ENCODE data around the gene ZYG11B.

ZYG11B gene

GRCh38 chr1:52680353-52680752, 45.9 kb upstream of the ZYG11B start:
- no peak overlapping the region for H3K14ac ChIP-seq (ENCODE audit: low read length)
- H3K36me3 ChIP-seq (replicated peaks in 1 of 2; ENCODE audit: control insufficient read depth in 2 of 2, insufficient read depth in 2 of 2, low read length in 2 of 2): peaks cover 0 to 11% of the 10 kb centered on the region in 2 donors
- H3K18ac ChIP-seq (ENCODE audit: low read length): no peak overlapping the region
- no peak overlapping the region for H4K8ac ChIP-seq (ENCODE audit: low read depth, low read length)
- no peak overlapping the region for H2BK120ac ChIP-seq (ENCODE audit: low read depth, low read length)
- no peaks in the 10 kb centered on the region for H3K79me1 ChIP-seq (ENCODE audit: low read depth, low read length)
- no peak overlapping the region for H2BK15ac ChIP-seq (ENCODE audit: low read length)
- peaks cover 6 to 8% of the 10 kb centered on the region in 2 donors for H3K4me1 ChIP-seq (ENCODE audit: control insufficient read depth in 2 of 2, insufficient read depth in 1 of 2, low read depth in 1 of 2, low read length in 2 of 2)
- no peak overlapping the region for H2BK12ac ChIP-seq (ENCODE audit: low read length)
- no peaks in the 10 kb centered on the region for H3K9me3 ChIP-seq (replicated peaks in 1 of 2; ENCODE audit: control insufficient read depth in 2 of 2, insufficient read depth in 1 of 2, low read depth in 1 of 2, low read length in 2 of 2)
- no peak overlapping the region for H2AK5ac ChIP-seq (ENCODE audit: low read depth, low read length)
- no peak for DNase-seq (ENCODE audit: low spot score)
- no peak overlapping the region for H3K9ac ChIP-seq (ENCODE audit: low read depth, low read length, poor library complexity)
- H3K23ac ChIP-seq (ENCODE audit: low read depth, low read length, poor library complexity): no peak overlapping the region
- H4K91ac ChIP-seq (ENCODE audit: low read depth, low read length, poor library complexity): no peak overlapping the region
- H3K4me2 ChIP-seq (ENCODE audit: insufficient read depth, low read length, poor library complexity, severe bottlenecking): no peak overlapping the region
- H2AFZ ChIP-seq (ENCODE audit: low read length): no peak overlapping the region
- no peak overlapping the region for H3K4me3 ChIP-seq (ENCODE audit: low read length in 2 of 2)
- H3K27me3 ChIP-seq (ENCODE audit: control insufficient read depth in 3 of 3, insufficient read depth in 3 of 3, low read depth in 1 of 3, low read length in 3 of 3): no peaks in the 10 kb centered on the region
- H3K27ac ChIP-seq (replicated peaks; ENCODE audit: low read length): no peak overlapping the region
- no CpG with 5 or more reads among the region's 3 CpGs for WGBS, 2 donors (ENCODE audit: extremely low coverage in 2 of 2, insufficient read length in 2 of 2, insufficient replicate concordance in 1 of 2)
- no peak overlapping the region for H2BK5ac ChIP-seq (ENCODE audit: low read length)
- no peak overlapping the region for H3K4ac ChIP-seq (ENCODE audit: low read length)

GRCh38 chr1:52681136-52681535, 45.1 kb upstream of the ZYG11B start:
- H4K91ac ChIP-seq (ENCODE audit: low read depth, low read length, poor library complexity): no peak overlapping the region
- H3K4me1 ChIP-seq (ENCODE audit: control insufficient read depth in 2 of 2, insufficient read depth in 1 of 2, low read depth in 1 of 2, low read length in 2 of 2): peaks cover 6 to 8% of the 10 kb centered on the region in 2 donors
- H3K79me1 ChIP-seq (ENCODE audit: low read depth, low read length): no peaks in the 10 kb centered on the region
- H3K23ac ChIP-seq (ENCODE audit: low read depth, low read length, poor library complexity): no peak overlapping the region
- no peak overlapping the region for H3K18ac ChIP-seq (ENCODE audit: low read length)
- no CpG with 5 or more reads among the region's 4 CpGs for WGBS, 2 donors (ENCODE audit: extremely low coverage in 2 of 2, insufficient read length in 2 of 2, insufficient replicate concordance in 1 of 2)
- no peak overlapping the region for H2AK5ac ChIP-seq (ENCODE audit: low read depth, low read length)
- no peak overlapping the region for H2BK12ac ChIP-seq (ENCODE audit: low read length)
- H3K4ac ChIP-seq (ENCODE audit: low read length): no peak overlapping the region
- no peak overlapping the region for H3K14ac ChIP-seq (ENCODE audit: low read length)
- H3K36me3 ChIP-seq (replicated peaks in 1 of 2; ENCODE audit: control insufficient read depth in 2 of 2, insufficient read depth in 2 of 2, low read length in 2 of 2): peaks cover 0 to 13% of the 10 kb centered on the region in 2 donors
- no peak overlapping the region for H2BK15ac ChIP-seq (ENCODE audit: low read length)
- no peak overlapping the region for H2AFZ ChIP-seq (ENCODE audit: low read length)
- H4K8ac ChIP-seq (ENCODE audit: low read depth, low read length): no peak overlapping the region
- H3K9ac ChIP-seq (ENCODE audit: low read depth, low read length, poor library complexity): no peak overlapping the region
- H3K27ac ChIP-seq (replicated peaks; ENCODE audit: low read length): no peak overlapping the region
- no peak overlapping the region for H3K4me2 ChIP-seq (ENCODE audit: insufficient read depth, low read length, poor library complexity, severe bottlenecking)
- no peaks in the 10 kb centered on the region for H3K9me3 ChIP-seq (replicated peaks in 1 of 2; ENCODE audit: control insufficient read depth in 2 of 2, insufficient read depth in 1 of 2, low read depth in 1 of 2, low read length in 2 of 2)
- H3K4me3 ChIP-seq (ENCODE audit: low read length in 2 of 2): no peak overlapping the region
- H2BK120ac ChIP-seq (ENCODE audit: low read depth, low read length): no peak overlapping the region
- H2BK5ac ChIP-seq (ENCODE audit: low read length): no peak overlapping the region
- DNase-seq (ENCODE audit: low spot score): no peak
- no peaks in the 10 kb centered on the region for H3K27me3 ChIP-seq (ENCODE audit: control insufficient read depth in 3 of 3, insufficient read depth in 3 of 3, low read depth in 1 of 3, low read length in 3 of 3)

DNA sequence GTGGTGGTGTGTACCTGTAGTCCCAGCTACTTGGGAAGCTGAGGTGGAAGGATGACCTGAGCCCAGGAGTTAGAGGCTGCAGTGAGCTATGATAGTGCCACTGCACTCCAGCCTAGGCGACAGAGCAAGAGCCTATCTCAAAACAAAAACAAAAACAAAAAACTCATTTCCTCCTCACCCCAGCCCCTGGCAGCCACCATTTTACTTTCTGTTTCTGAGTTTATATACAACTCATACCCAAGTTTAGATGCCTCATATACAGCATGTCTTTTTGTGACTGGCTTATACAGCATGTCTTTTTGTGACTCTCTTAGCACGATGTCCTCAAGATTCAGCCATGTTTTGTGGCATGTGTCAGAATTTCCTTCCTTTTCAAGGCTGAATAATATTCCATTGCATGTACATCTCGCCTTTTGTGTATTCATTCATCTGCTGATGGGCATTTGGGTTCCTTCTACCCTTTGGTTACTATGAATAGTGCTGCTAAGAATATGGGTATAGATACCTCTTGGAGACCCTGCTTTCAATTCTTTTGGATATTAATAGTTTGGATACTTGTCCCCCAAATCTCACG, 42.8 kb upstream of the ZYG11B start:
- Histone ChIP-seq H3K79me1 (ENCODE audit: low read depth, low read length) (no peaks in the 10 kb centered on the region), H3K4me2 (ENCODE audit: insufficient read depth, low read length, poor library complexity, severe bottlenecking) (no peak overlapping the region), H3K18ac (ENCODE audit: low read length) (no peak overlapping the region), H3K36me3 (replicated peaks in 1 of 2; ENCODE audit: control insufficient read depth in 2 of 2, insufficient read depth in 2 of 2, low read length in 2 of 2) (peaks cover 13 to 33% of the 10 kb centered on the region in 2 donors), H3K9ac (ENCODE audit: low read depth, low read length, poor library complexity) (no peak overlapping the region), H3K27ac (replicated peaks; ENCODE audit: low read length) (no peak overlapping the region), H3K9me3 (replicated peaks in 1 of 2; ENCODE audit: control insufficient read depth in 2 of 2, insufficient read depth in 1 of 2, low read depth in 1 of 2, low read length in 2 of 2) (no peaks in the 10 kb centered on the region), H4K8ac (ENCODE audit: low read depth, low read length) (no peak overlapping the region), H2AFZ (ENCODE audit: low read length) (no peak overlapping the region), H3K4ac (ENCODE audit: low read length) (no peak overlapping the region), H2BK5ac (ENCODE audit: low read length) (no peak overlapping the region), H3K23ac (ENCODE audit: low read depth, low read length, poor library complexity) (no peak overlapping the region), H3K27me3 (ENCODE audit: control insufficient read depth in 3 of 3, insufficient read depth in 3 of 3, low read depth in 1 of 3, low read length in 3 of 3) (no peaks in the 10 kb centered on the region), H2BK12ac (ENCODE audit: low read length) (no peak overlapping the region), H3K14ac (ENCODE audit: low read length) (no peak overlapping the region), H3K4me3 (ENCODE audit: low read length in 2 of 2) (no peak overlapping the region), H2BK15ac (ENCODE audit: low read length) (no peak overlapping the region), H4K91ac (ENCODE audit: low read depth, low read length, poor library complexity) (no peak overlapping the region), H3K4me1 (ENCODE audit: control insufficient read depth in 2 of 2, insufficient read depth in 1 of 2, low read depth in 1 of 2, low read length in 2 of 2) (peaks cover 6 to 8% of the 10 kb centered on the region in 2 donors), H2AK5ac (ENCODE audit: low read depth, low read length) (no peak overlapping the region), H2BK120ac (ENCODE audit: low read depth, low read length) (no peak overlapping the region)
- no CpG with 5 or more reads among the region's 4 CpGs for WGBS, 2 donors (ENCODE audit: extremely low coverage in 2 of 2, insufficient read length in 2 of 2, insufficient replicate concordance in 1 of 2)
- DNase-seq (ENCODE audit: low spot score): no peak

DNA sequence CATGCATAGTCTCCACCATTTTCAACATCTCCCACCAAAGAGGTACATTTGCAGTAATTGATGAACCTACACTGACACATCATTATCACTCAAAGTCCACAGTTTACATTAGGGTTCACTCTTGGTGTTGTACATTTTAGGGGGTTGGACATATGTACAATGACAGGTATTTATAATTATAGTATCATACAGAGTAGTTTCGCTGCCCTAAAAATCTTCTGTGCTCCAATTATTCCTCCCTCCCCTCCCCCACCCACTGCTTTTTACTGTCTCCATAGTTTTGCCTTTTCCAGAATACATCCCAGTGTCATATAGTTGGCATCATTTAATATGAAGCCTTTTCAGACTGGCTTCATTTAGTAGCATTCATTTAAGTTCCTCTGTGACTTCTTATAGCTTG, 41.7 kb upstream of the ZYG11B start:
- H4K8ac ChIP-seq (ENCODE audit: low read depth, low read length): no peak overlapping the region
- H2BK120ac ChIP-seq (ENCODE audit: low read depth, low read length): no peak overlapping the region
- H4K91ac ChIP-seq (ENCODE audit: low read depth, low read length, poor library complexity): no peak overlapping the region
- no peaks in the 10 kb centered on the region for H3K4me1 ChIP-seq (ENCODE audit: control insufficient read depth in 2 of 2, insufficient read depth in 1 of 2, low read depth in 1 of 2, low read length in 2 of 2)
- no CpG with 5 or more reads among the region's 1 CpG for WGBS, 2 donors (ENCODE audit: extremely low coverage in 2 of 2, insufficient read length in 2 of 2, insufficient replicate concordance in 1 of 2)
- no peak overlapping the region for H3K18ac ChIP-seq (ENCODE audit: low read length)
- H3K4me3 ChIP-seq (ENCODE audit: low read length in 2 of 2): no peak overlapping the region
- no peak overlapping the region for H2AK5ac ChIP-seq (ENCODE audit: low read depth, low read length)
- H2BK12ac ChIP-seq (ENCODE audit: low read length): no peak overlapping the region
- H3K36me3 ChIP-seq (replicated peaks in 1 of 2; ENCODE audit: control insufficient read depth in 2 of 2, insufficient read depth in 2 of 2, low read length in 2 of 2): peaks cover 15 to 38% of the 10 kb centered on the region in 2 donors
- no peak overlapping the region for H2BK5ac ChIP-seq (ENCODE audit: low read length)
- no peak for DNase-seq (ENCODE audit: low spot score)
- no peaks in the 10 kb centered on the region for H3K27me3 ChIP-seq (ENCODE audit: control insufficient read depth in 3 of 3, insufficient read depth in 3 of 3, low read depth in 1 of 3, low read length in 3 of 3)
- H3K23ac ChIP-seq (ENCODE audit: low read depth, low read length, poor library complexity): no peak overlapping the region
- no peaks in the 10 kb centered on the region for H3K9me3 ChIP-seq (replicated peaks in 1 of 2; ENCODE audit: control insufficient read depth in 2 of 2, insufficient read depth in 1 of 2, low read depth in 1 of 2, low read length in 2 of 2)
- no peak overlapping the region for H3K9ac ChIP-seq (ENCODE audit: low read depth, low read length, poor library complexity)
- no peak overlapping the region for H2AFZ ChIP-seq (ENCODE audit: low read length)
- H3K4me2 ChIP-seq (ENCODE audit: insufficient read depth, low read length, poor library complexity, severe bottlenecking): no peak overlapping the region
- no peak overlapping the region for H3K4ac ChIP-seq (ENCODE audit: low read length)
- H2BK15ac ChIP-seq (ENCODE audit: low read length): no peak overlapping the region
- H3K14ac ChIP-seq (ENCODE audit: low read length): no peak overlapping the region
- no peak overlapping the region for H3K27ac ChIP-seq (replicated peaks; ENCODE audit: low read length)
- no peaks in the 10 kb centered on the region for H3K79me1 ChIP-seq (ENCODE audit: low read depth, low read length)
